HEK293T (cell line): ENCODE measurements around the gene SHH.

ENCODE experiments used
- ARNT ChIP-seq: fragments of 450-650 bp; IDR thresholded peaks from 2 replicates; pipeline ENCODE4 v1.6.1; 2017; ENCODE audit warnings: mild to moderate bottlenecking
- BHLHE40 ChIP-seq: fragments of 450-650 bp; IDR thresholded peaks from 2 replicates; pipeline ENCODE4 v1.6.1; 2016; ENCODE audit warnings: mild to moderate bottlenecking, moderate library complexity, borderline replicate concordance
- CTBP1 ChIP-seq: fragments of 450-650 bp; IDR thresholded peaks from 2 replicates; pipeline ENCODE4 v1.6.1; 2016; ENCODE audit warnings: borderline replicate concordance
- ELF4 ChIP-seq: fragments of 450-650 bp; IDR thresholded peaks from 2 replicates; pipeline ENCODE4 v1.6.1; 2017; ENCODE audit warnings: antibody characterized with exemption
- FOXK2 ChIP-seq: fragments of 450-650 bp; IDR thresholded peaks from 2 replicates; pipeline ENCODE4 v1.6.1; 2016; ENCODE audit warnings: mild to moderate bottlenecking
- FOXM1 ChIP-seq: fragments of 450-650 bp; IDR thresholded peaks from 2 replicates; pipeline ENCODE4 v1.6.1; 2017; ENCODE audit warnings: mild to moderate bottlenecking, borderline replicate concordance
- HDGF ChIP-seq: fragments of 450-650 bp; IDR thresholded peaks from 2 replicates; pipeline ENCODE4 v1.6.1; 2017; ENCODE audit warnings: antibody characterized with exemption, borderline replicate concordance
- L3MBTL2 ChIP-seq: fragments of 450-650 bp; conservative IDR thresholded peaks from 2 replicates; pipeline ENCODE4 v1.6.1; 2016; ENCODE audit warnings: mild to moderate bottlenecking
- NFRKB ChIP-seq: fragments of 450-650 bp; IDR thresholded peaks from 2 replicates; pipeline ENCODE4 v1.6.1; 2016; ENCODE audit warnings: mild to moderate bottlenecking, moderate library complexity
- PKNOX1 ChIP-seq: fragments of 450-650 bp; IDR thresholded peaks from 2 replicates; pipeline ENCODE4 v1.6.1; 2016
- SP1 ChIP-seq: fragments of 450-650 bp; IDR thresholded peaks from 2 replicates; pipeline ENCODE4 v1.6.1; 2017
- SUZ12 ChIP-seq: fragments of 450-650 bp; IDR thresholded peaks from 2 replicates; pipeline ENCODE4 v1.6.1; 2016; ENCODE audit warnings: mild to moderate bottlenecking
- TARDBP ChIP-seq: fragments of 450-650 bp; IDR thresholded peaks from 2 replicates; pipeline ENCODE4 v1.6.1; 2016
- ZNF384 ChIP-seq: fragments of 450-650 bp; IDR thresholded peaks from 2 replicates; pipeline ENCODE4 v1.6.1; 2016

DNA sequence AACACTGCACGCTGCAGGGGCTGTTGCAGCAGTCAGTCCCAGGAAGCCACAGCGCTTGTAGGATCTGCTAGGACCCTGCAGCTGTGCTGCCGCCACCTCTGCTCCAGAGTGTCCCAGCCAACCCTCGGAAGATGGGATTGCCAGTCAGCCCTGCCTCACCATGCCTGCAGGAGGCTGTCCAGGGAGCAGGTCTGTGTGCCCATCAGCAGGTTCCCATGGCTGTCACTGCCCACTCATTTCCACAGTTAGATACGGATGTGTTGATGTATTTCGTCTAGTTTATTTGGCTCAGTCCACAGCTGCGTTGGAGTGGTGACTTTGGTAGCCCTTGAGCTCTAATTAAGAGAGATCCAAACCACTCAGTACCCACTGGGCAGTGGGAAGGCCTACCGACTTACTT lies 35.7 kb downstream of the SHH start:
- no peak for TF ChIP-seq SUZ12
- no peak for TF ChIP-seq L3MBTL2
- TF ChIP-seq SP1, result no peak
- TF ChIP-seq BHLHE40, result no peak
- no peak for TF ChIP-seq PKNOX1
- no peak for TF ChIP-seq FOXM1
- no peak for TF ChIP-seq FOXK2
- TF ChIP-seq CTBP1, result no peak
- TF ChIP-seq NFRKB, result no peak
- TF ChIP-seq HDGF, result no peak
- no peak for TF ChIP-seq TARDBP
- TF ChIP-seq ARNT, result no peak
- no peak for TF ChIP-seq ELF4
- TF ChIP-seq ZNF384, result no peak
